ENCODE results near the gene ZNF396.

The ZNF396 gene

GRCh38 chr18:35379421-35379820 is 2.3 kb upstream of the ZNF396 start:
- no peak for DNase-seq

- DNase-seq = no peak
Observed at GRCh38 chr18:35378574-35378896, 1.4 kb upstream of the ZNF396 start.

- DNase-seq = peak; percentile 28
Observed at GRCh38 chr18:35377875-35378573, 887 bp upstream of the ZNF396 start.

- DNase-seq = peak; percentile 59
Observed at GRCh38 chr18:35376393-35376741, 770 bp downstream of the ZNF396 start.

GRCh38 chr18:35374708-35375107 is 2.4 kb downstream of the ZNF396 start:
- DNase-seq = no peak

GRCh38 chr18:35371412-35372195 is 5.5 kb downstream of the ZNF396 start:
- DNase-seq = no peak

GRCh38 chr18:35369126-35369525 is 8.0 kb downstream of the ZNF396 start:
- no peak for DNase-seq

- no peak for DNase-seq
Observed at GRCh38 chr18:35368595-35368994, 8.5 kb downstream of the ZNF396 start.

- no peak for DNase-seq
Observed at GRCh38 chr18:35362531-35362930, 14.6 kb downstream of the ZNF396 start.

- no peak for DNase-seq
Observed at GRCh38 chr18:35361570-35362321, 15.4 kb downstream of the ZNF396 start.

GRCh38 chr18:35355140-35355618 is 22.0 kb downstream of the ZNF396 start:
- peak; percentile 89 for DNase-seq

GRCh38 chr18:35352778-35353177 is 24.4 kb downstream of the ZNF396 start:
- no peak for DNase-seq

GRCh38 chr18:35352283-35352682 is 24.9 kb downstream of the ZNF396 start:
- DNase-seq = no peak

- peak; percentile 24 for DNase-seq
Observed at GRCh38 chr18:35348001-35348400, 29.1 kb downstream of the ZNF396 start.

GRCh38 chr18:35345950-35346349 is 31.2 kb downstream of the ZNF396 start:
- no peak for DNase-seq

- peak; percentile 83 for DNase-seq
Observed at GRCh38 chr18:35345460-35345921, 31.6 kb downstream of the ZNF396 start.

- DNase-seq = peak; percentile 83
Observed at GRCh38 chr18:35344736-35345459, 32.2 kb downstream of the ZNF396 start.

GRCh38 chr18:35343936-35344735 is 33.0 kb downstream of the ZNF396 start, which contains the start of gene ZNF24:
ZNF24 (minus strand) TSS chr18:35344420; CDS start chr18:35340650, 3,770 bp downstream.
- DNase-seq = peak; percentile 100

GRCh38 chr18:35343488-35343935 is 33.6 kb downstream of the ZNF396 start:
- no peak for DNase-seq

- DNase-seq = no peak
Observed at GRCh38 chr18:35337286-35337685, 39.9 kb downstream of the ZNF396 start.

GRCh38 chr18:35335866-35336265 is 41.3 kb downstream of the ZNF396 start:
- DNase-seq = peak; percentile 80

- DNase-seq = no peak
Observed at GRCh38 chr18:35334821-35335220, 42.3 kb downstream of the ZNF396 start.
